Activated CD4-positive, CD25-positive, alpha-beta regulatory T cell treated with anti-CD3 and anti-CD28 coated beads, Interleukin-2, amount 50 U/mL, for 16 hours (primary cell): ENCODE data around the gene ZKSCAN1.
"Not testable (repeated sequence)": the region's sequence is repeated elsewhere in the genome, so short reads cannot be mapped to it uniquely, and the experiment has no call there.

ENCODE experiments used
- DNase-seq: peaks from one replicate; pipeline ENCODE4 v3.0.0-alpha.2; 2020; ENCODE audit warnings: low read depth, low spot score

The ZKSCAN1 gene

DNA sequence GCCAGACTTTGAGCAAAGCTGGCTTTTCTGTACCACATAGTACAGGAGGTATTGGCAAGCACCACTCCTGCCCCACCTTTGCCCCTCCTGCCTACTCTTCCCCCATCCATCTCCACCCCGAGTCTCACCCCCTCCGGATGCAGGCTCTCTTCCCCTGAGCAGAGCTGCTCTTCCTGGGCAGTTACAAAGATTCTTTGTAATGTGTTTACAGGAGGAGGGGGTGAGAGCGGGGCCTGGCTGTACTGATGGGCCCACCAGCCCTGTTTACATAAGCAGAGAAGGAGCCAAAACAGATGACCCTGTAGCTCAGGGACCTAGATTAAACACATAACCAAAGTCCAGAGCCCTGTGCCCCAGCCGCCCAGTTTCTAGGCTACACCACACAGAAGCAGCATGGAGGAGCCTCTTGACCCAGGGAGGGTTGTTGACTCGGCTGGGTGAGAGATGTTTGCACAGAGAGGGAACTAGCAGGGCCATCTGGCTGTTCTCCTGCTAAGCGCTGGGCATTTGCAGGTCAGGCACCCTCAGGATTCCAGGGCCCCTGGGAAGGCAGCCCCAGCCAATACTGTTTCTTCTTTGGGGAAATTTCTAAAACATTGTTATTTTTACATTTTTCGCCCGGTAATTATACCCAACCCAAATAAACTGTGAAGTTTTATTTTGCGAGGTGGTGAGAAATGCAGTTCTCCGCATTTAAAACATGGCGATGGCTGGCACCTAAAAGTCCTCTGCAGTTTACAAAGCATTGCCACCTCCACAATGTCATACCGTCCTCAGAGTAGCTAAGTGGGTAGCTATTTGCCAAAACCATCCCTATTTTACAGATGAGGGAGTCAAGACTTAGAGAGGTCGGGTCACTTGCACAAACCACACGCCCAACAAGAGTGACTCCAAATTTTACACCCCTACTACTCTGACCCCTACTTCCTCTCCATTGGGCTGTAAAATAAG, 11.4 kb upstream of the ZKSCAN1 start:
- DNase-seq = no peak

DNA sequence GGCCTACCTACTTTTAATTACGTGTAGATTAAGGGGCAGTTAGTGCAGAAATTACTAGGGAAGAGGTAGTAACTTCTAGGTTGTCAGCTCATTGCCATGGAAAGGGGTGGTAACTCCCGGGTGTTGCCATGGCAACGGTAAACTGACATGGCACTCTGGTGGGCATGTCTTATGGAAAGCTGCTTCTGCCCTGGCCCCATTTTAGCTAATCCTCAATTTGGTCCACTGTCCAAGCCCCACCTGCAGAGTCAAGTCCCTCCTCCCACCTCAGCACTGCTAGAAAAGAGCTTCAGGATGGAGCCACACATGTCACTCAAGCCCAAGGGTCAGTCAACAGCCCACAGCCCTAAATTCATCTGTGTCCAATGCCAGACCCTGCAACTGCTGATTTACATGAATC, 7.5 kb upstream of the ZKSCAN1 start:
- no peak for DNase-seq

DNA sequence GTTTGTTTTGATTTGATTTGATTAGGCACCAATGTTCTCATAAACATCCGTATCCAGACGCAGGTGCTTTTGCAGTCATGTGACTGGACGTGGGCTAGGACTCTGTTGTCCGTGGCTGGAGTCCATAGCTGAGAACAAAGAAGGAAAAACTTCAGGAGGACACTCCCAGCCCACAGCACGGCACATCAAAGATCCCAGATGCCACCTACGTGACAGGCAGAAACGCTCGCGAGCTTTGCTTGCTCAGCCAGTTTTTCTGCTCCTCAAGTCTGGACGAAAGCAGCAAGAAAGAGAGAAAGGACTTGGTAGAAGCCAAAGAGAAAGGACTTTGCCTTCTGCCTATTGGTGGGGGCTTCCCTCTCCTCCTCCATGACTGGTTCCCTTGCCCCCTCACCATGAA, 6.9 kb upstream of the ZKSCAN1 start:
- no peak for DNase-seq

DNA sequence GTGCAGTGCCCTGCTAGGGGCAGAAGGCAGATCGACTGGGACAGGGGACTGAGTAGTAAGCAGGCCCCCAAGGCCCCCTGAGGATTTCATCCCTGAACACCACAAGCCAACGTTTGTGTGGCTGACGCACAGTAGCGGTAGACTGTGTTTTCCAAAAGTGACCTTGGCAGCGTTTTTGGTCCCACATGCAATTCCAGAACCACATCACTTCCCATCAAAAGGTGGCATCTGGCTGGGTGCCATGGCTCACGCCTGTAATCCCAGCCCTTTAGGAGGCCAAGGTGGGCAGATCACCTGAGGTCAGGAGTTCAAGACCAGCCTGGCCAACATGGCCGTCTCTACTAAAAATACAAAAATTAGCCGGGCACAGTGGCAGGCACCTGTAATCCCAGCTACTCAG, 5.4 kb upstream of the ZKSCAN1 start:
- DNase-seq = not testable (repeated sequence)

- DNase-seq = no peak
Observed at GRCh38 chr7:100010901-100011300, 4.5 kb upstream of the ZKSCAN1 start.

- DNase-seq = no peak
Observed at GRCh38 chr7:100011516-100011915, 3.9 kb upstream of the ZKSCAN1 start.

GRCh38 chr7:100012385-100013327, 2.7 kb upstream of the ZKSCAN1 start:
- not testable (repeated sequence) for DNase-seq

- no peak for DNase-seq
Observed at GRCh38 chr7:100013328-100013676, 2.1 kb upstream of the ZKSCAN1 start.

- DNase-seq = no peak
Observed at GRCh38 chr7:100016215-100016901, 962 bp downstream of the ZKSCAN1 start.

DNA sequence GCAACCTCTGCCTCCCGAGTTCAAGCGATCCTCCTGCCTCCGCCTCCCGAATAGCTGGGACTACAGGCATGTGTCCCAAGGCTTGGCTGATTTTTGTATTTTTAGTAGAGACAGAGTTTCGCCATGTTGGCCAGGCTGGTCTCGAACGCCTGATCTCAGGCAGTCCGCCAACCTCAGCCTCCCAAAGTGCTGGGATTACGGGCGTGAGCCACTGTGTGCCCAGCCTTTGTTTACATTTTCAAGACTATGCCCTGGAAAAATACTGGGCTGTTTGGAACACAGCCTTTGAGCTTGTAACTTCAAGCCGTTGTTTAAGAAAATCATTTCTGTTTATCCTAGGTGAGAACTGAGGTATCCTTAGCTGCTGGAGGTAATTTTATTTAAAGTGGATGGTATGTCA, 1.9 kb downstream of the ZKSCAN1 start:
- no peak for DNase-seq

DNA sequence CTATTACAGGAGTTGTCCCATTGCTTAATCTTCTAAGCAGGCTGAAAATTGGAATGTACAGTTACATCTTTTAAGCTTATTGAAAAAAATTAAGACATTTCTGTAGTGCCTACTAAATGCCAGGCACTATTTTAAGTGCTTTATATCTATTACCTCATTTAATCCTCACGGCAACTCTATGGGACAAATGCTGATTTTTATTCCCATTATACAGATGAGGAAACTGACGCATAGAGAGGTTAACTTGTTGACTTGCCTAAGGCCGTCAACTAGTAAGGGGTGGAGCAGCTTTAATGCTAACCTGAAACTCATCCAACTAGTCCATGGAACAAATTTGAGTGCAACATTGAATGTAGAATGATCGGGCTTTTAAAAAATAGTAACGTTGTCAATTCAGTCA, 2.5 kb downstream of the ZKSCAN1 start:
- no peak for DNase-seq

GRCh38 chr7:100019908-100020307, 4.5 kb downstream of the ZKSCAN1 start:
- DNase-seq = no peak

- no peak for DNase-seq
Observed at GRCh38 chr7:100021297-100021696, 5.9 kb downstream of the ZKSCAN1 start.

- no peak for DNase-seq
Observed at GRCh38 chr7:100022621-100023020, 7.2 kb downstream of the ZKSCAN1 start.

DNA sequence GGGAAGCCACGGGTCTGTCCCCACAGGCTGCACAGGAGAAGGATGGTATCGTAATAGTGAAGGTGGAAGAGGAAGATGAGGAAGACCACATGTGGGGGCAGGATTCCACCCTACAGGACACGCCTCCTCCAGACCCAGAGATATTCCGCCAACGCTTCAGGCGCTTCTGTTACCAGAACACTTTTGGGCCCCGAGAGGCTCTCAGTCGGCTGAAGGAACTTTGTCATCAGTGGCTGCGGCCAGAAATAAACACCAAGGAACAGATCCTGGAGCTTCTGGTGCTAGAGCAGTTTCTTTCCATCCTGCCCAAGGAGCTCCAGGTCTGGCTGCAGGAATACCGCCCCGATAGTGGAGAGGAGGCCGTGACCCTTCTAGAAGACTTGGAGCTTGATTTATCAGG, 8.1 kb downstream of the ZKSCAN1 start:
- DNase-seq = no peak

- no peak for DNase-seq
Observed at GRCh38 chr7:100024020-100024619, 8.7 kb downstream of the ZKSCAN1 start.

DNA sequence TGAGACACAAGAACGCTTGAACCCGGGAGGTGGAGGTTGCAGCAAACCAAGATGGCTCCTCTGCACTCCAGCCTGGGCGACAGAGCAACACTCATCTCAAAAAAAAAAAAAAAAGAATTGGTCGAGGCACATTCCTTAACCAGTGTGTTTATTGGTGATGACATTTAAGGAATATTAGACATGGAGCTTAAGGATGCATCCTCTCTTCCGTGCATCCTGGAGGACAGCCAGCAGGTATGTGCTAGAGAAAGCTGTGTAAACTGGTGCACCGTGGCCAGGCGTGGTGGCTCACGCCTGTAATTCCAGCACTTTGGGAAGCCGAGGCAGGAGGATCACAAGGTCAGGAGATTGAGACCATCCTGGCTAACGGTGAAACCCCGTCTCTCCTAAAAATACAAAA, 11.8 kb downstream of the ZKSCAN1 start:
- no peak for DNase-seq

DNA sequence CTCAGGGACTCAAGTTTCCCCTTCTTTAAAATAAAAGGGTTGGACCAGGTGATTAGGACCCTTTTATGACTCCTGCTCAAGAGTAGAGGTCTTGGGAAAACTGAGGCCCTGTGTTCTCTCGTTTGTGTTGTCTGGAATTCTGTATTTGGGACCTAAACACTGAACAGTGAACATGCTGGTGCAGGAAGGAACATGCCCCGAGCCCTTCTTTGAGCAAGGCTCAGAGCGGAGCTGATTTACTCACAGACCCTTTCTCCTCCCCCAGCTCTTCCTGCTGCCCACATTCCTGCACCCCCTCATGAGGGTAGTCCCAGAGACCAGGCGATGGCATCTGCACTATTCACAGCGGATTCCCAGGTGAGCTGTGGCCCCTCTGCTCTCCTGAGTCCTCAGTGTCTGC, 14.2 kb downstream of the ZKSCAN1 start:
- no peak for DNase-seq

DNA sequence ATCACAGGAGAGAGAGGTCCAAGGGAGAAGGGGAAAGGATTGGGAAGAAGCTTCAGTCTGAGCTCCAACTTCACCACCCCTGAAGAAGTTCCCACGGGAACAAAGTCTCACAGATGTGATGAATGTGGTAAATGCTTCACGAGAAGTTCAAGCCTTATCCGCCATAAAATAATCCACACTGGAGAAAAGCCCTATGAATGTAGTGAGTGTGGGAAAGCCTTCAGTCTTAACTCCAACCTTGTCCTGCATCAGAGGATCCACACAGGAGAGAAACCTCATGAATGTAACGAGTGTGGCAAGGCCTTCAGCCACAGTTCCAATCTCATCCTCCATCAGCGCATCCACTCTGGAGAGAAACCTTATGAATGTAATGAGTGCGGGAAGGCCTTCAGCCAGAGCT, 18.1 kb downstream of the ZKSCAN1 start:
- no peak for DNase-seq

- no peak for DNase-seq
Observed at GRCh38 chr7:100034871-100035510, 19.6 kb downstream of the ZKSCAN1 start.

DNA sequence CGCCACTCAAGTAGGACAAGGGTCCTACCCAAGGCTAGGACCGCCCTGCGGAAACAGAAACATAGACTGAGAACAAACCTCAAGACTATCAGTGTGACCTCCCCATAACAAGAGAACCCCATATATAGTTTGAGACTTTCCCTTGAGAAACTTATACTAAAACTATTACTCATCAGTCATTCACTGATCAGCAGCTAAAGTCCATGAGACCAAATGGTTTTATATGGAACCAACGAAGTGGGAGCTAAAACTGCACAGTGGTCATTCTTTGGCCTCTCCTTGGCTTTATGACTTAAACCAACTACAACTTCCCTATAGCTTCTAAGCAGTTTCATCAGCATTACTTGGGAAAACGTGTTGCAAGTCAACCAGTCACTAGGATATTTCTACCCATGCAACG, 20.5 kb downstream of the ZKSCAN1 start:
- no peak for DNase-seq
